ENCODE results near the gene EIF2S3.
A peak's percentile ranks its signal among the peaks of the same experiment; 100 is the strongest.

Gene EIF2S3

DNA sequence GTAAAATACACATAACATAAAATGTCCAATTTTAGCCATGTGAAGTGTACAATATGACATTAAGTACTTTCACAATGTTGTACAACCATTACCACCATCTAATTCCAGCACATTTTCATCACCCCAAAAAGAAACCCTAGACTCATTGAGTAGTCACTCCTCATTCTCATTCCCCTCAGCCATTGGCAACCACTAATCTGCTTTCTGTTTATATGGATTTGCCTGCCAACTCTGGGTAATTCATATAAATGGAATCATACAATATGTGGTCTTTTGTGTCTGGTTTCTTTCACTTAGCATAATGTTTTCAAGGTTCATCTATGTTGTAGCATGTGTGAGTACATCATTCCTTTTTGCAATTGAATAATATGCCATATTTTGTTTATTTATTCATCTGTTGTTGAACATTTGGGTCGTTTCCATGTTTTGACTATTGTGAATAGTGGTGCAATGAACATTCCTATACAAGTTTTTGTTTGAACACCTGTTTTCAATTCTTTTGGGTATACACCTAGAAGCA, 43.0 kb downstream of the EIF2S3 start:
- Histone ChIP-seq H3K4me2 (no peak overlapping the region), H3K27ac (no peak overlapping the region), H3K36me3 (peaks cover 0 to 30% (median 13%) of the 10 kb centered on the region in 11 experiments; a peak in 9 of 22 replicates), H3K9ac (no peak overlapping the region), H3K4me1 (no peaks in the 10 kb centered on the region), H3K27me3 (peaks cover 0 to 4% (median 0%) of the 10 kb centered on the region in 11 experiments; a peak in 1 of 22 replicates), H3K4me3 (no peak overlapping the region), H4K20me1 (no peaks in the 10 kb centered on the region; a peak in 1 of 22 replicates), H3K9me3 (replicated peaks in 1 of 11) (no peaks in the 10 kb centered on the region)
- TF ChIP-seq Cebpa-rat (IDR thresholded peaks at IDR 0.05) = no peak

DNA sequence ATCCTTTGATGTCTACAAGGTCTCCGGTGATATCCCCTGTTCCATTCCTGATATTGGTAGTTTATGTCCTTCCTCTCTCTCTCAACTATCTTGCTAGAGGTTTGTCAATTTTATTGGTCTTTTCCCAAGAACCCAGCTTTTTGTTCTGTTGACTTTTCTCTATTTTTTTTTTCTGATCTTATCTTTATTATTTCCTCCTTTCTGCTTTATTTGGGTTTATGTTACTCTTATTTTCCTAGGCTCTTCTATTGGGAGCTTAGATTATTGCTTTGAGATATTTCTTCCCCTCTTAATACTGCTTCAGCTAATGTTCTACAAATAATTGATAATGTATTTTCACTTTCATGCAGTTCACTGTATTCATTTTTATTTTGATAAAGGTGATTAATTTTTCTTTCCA, 44.2 kb downstream of the EIF2S3 start:
- Histone ChIP-seq H3K9me3 (replicated peaks in 1 of 11) (no peaks in the 10 kb centered on the region), H3K4me2 (no peak overlapping the region), H3K36me3 (peaks cover 0 to 25% (median 11%) of the 10 kb centered on the region in 11 experiments; a peak in 9 of 22 replicates), H3K4me3 (no peak overlapping the region), H3K4me1 (no peaks in the 10 kb centered on the region), H4K20me1 (no peaks in the 10 kb centered on the region; a peak in 1 of 22 replicates), H3K27me3 (peaks cover 0 to 4% (median 0%) of the 10 kb centered on the region in 11 experiments; a peak in 1 of 22 replicates), H3K27ac (no peak overlapping the region), H3K9ac (no peak overlapping the region)
- TF ChIP-seq Cebpa-rat (IDR thresholded peaks at IDR 0.05) = no peak

DNA sequence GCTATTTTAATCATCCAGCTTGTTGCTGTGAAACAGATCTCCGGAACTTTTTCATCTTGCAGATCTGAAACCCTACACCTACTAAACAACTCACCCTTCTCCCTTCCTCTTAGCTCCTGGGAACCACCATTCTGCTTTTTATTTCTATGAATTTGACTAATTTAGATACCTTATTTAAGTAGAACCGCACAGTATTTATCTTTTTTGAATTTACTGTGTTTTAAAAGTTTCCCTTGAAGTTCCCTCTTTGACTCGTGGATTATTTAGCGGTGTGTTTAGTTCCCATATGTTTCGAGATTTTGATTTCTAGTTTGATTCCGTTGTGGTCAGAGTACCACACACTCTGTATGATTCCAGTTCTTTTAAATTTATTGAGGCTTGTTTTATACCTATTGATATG, 44.6 kb downstream of the EIF2S3 start:
- no peak for TF ChIP-seq Cebpa-rat (IDR thresholded peaks at IDR 0.05)

DNA sequence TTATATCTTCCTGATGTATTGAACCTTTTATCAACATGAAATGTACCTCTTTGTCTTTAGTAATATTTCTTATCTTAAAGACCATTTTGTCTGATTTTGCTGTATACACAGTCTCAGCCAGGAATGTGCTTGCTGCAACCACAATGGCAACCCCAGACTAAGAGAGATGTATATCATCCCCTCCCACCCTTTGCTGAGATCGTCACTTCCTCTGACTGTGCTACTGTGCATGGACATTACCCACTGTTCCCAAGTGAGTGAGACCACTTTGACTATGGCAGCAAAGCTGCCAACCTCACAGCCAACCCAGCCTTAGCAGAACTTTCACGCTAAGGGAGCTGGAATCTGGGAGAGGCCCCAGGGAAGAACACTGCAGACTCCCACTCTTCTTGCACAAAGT, 46.0 kb downstream of the EIF2S3 start:
- no peak for TF ChIP-seq Cebpa-rat (IDR thresholded peaks at IDR 0.05)
- H3K9me3 ChIP-seq (replicated peaks in 1 of 11) = no peaks in the 10 kb centered on the region
- H3K27ac ChIP-seq = no peak overlapping the region
- no peaks in the 10 kb centered on the region; a peak in 1 of 22 replicates for H4K20me1 ChIP-seq
- no peak overlapping the region for H3K4me3 ChIP-seq
- no peak overlapping the region for H3K9ac ChIP-seq
- H3K4me2 ChIP-seq = no peak overlapping the region
- peaks cover 0 to 4% (median 0%) of the 10 kb centered on the region in 11 experiments; a peak in 1 of 22 replicates for H3K27me3 ChIP-seq
- no peaks in the 10 kb centered on the region for H3K4me1 ChIP-seq
- peaks cover 0 to 22% (median 10%) of the 10 kb centered on the region in 11 experiments; a peak in 10 of 22 replicates for H3K36me3 ChIP-seq

More for the DNA sequence above, 44.6 kb downstream of the EIF2S3 start:
- no peak overlapping the region for H3K27ac ChIP-seq
- peaks cover 0 to 4% (median 0%) of the 10 kb centered on the region in 11 experiments; a peak in 1 of 22 replicates for H3K27me3 ChIP-seq
- H3K9ac ChIP-seq = no peak overlapping the region
- no peaks in the 10 kb centered on the region for H3K4me1 ChIP-seq
- no peak overlapping the region for H3K4me3 ChIP-seq
- peaks cover 0 to 22% (median 10%) of the 10 kb centered on the region in 11 experiments; a peak in 10 of 22 replicates for H3K36me3 ChIP-seq
- no peaks in the 10 kb centered on the region for H3K9me3 ChIP-seq (replicated peaks in 1 of 11)
- no peaks in the 10 kb centered on the region; a peak in 1 of 22 replicates for H4K20me1 ChIP-seq
- H3K4me2 ChIP-seq = no peak overlapping the region

DNA sequence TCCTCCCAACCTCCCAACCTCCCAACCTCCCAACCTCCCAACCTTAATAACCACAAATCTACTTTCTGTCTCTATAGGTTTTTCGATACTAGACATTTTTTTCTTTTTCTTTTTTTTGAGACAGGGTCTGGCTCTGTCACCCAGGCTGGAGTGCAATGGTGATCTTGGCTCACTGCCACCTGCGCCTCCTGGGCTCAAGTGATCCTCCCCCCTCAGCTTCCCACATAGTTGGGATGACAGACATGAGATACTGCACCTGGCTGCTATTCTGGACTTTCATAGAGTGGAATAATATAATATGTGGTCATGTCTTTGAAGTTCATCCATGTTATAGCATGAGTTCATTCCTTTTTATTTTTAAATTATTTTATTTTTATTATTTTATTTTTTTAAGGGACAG, 55.3 kb downstream of the EIF2S3 start:
- no peak overlapping the region for H3K27ac ChIP-seq
- no peaks in the 10 kb centered on the region for H3K4me1 ChIP-seq
- 0 out of 22 replicates have a peak, but pooled peaks cover 0 to 5% (median 0%) of the 10 kb centered on the region in 11 experiments for H3K36me3 ChIP-seq
- no peaks in the 10 kb centered on the region for H3K9me3 ChIP-seq (replicated peaks in 1 of 11)
- no peak overlapping the region for H3K4me2 ChIP-seq
- no peak overlapping the region for H3K4me3 ChIP-seq
- no peak for TF ChIP-seq Cebpa-rat (IDR thresholded peaks at IDR 0.05)
- H3K9ac ChIP-seq = no peak overlapping the region
- no peaks in the 10 kb centered on the region for H4K20me1 ChIP-seq
- no peaks in the 10 kb centered on the region for H3K27me3 ChIP-seq

DNA sequence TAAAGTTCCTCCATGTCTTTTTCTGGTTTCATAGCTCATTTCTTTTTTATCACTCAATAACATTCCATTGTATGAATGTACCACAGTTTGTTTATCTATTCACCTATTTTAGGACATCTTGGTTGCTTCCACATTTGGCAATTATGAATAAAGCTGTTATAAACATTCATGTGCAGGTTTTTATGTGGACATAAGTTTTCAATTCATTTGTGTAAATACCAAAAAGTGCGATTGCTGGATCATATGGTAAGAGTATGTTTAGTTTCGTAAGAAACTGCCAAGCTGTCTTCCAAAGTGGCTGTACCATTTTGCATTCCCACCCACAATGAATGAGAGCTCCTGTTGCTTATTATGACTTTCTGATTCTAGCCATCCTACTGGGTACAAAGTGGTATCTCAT, 58.4 kb downstream of the EIF2S3 start:
- no peaks in the 10 kb centered on the region for H3K9me3 ChIP-seq (replicated peaks in 1 of 11)
- no peak for TF ChIP-seq Cebpa-rat (IDR thresholded peaks at IDR 0.05)
- H3K4me2 ChIP-seq = no peak overlapping the region
- no peak overlapping the region for H3K9ac ChIP-seq
- no peaks in the 10 kb centered on the region for H3K4me1 ChIP-seq
- H3K36me3 ChIP-seq = 0 out of 22 replicates have a peak, but pooled peaks cover 0 to 5% (median 0%) of the 10 kb centered on the region in 11 experiments
- H3K4me3 ChIP-seq = no peak overlapping the region
- H3K27ac ChIP-seq = no peak overlapping the region
- H3K27me3 ChIP-seq = no peaks in the 10 kb centered on the region
- no peaks in the 10 kb centered on the region for H4K20me1 ChIP-seq

DNA sequence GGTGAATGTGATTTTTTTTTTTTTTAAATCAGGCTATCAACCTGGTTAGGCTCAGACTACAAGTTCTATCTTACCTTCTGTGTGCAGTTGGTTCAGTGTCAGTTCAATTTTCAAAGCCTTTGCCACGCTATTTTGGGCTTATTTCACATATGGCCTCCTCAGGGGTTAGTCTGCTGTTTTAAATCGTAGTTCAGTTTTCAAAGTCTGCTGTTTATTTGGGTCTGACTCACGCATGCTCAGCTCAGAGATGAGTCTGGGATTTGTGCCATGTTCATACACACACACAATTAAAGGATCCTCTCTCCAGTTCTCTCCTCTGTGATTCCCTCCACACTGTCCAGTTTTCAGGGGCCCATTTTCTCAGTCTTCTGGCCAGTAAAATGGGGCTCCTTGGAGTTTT, 62.5 kb downstream of the EIF2S3 start:
- Histone ChIP-seq H3K36me3 (no peaks in the 10 kb centered on the region), H3K9me3 (replicated peaks in 1 of 11) (no peaks in the 10 kb centered on the region), H3K4me2 (no peak overlapping the region), H3K27me3 (no peaks in the 10 kb centered on the region), H3K9ac (0 out of 22 replicates have a peak overlapping the region, but pooled peaks of 1 of the 11 experiments have one; percentile 6), H3K27ac (no peak overlapping the region), H3K4me3 (no peak overlapping the region), H4K20me1 (no peaks in the 10 kb centered on the region), H3K4me1 (no peaks in the 10 kb centered on the region)
- TF ChIP-seq Cebpa-rat (IDR thresholded peaks at IDR 0.05) = no peak

DNA sequence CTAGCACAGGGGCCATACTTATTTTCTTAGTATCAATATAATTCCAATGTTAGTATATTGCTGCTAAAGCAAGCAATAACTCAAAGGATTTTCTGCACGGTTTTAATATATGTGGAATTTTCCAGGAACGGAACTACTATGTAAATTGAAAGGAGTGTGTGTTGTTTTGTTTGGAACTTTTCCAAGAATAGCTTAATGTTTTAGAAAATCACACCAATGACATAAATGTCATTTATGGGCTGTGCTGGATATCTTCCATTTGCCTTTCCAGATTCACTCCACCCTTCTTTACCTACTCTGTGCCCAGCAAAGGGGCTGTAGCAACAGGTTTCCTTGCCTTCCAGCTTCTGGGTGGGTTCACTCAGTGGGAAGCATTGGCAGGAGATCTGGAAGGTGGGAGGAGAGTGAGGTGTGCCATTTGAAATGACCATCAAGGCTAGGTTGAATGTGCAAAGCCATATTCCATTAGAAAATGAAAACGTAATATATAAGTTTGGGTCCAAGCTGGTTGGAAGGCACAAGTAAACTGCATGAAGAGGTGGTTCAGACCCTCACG, 69.6 kb downstream of the EIF2S3 start:
- Histone ChIP-seq H3K27me3 (no peaks in the 10 kb centered on the region), H3K4me3 (no peak overlapping the region), H3K36me3 (no peaks in the 10 kb centered on the region), H3K4me2 (no peak overlapping the region), H3K4me1 (no peaks in the 10 kb centered on the region), H3K9ac (no peak overlapping the region), H4K20me1 (no peaks in the 10 kb centered on the region), H3K27ac (no peak overlapping the region), H3K9me3 (replicated peaks in 1 of 11) (no peaks in the 10 kb centered on the region)
- TF ChIP-seq Cebpa-rat (IDR thresholded peaks at IDR 0.05) = no peak

DNA sequence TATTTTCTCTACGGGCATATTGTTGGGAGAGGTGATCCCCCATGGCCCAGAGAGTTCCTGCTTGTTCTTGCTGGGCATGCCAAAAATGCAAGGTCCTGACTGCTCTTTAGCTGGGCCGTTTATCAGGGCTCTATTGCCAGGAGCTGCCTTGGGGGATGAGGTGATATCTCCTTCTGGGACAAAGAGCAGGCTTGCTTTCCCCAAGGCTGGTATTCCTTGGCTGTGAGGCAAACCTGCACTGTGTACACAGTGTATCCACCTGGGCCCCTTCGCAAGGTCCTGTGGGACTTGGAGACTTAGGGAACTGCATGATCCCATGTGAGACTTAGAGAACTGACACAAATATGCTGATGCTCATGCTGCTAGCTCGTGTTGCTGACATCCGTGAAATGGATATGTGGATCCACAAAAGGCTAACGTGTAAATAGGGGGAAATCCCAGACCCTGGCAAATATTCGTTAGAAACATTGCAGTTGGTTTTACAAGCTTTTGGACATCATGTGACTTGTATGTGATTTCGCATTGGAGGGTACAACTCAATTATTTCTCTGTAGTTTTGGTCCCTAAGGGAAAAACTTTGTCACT, 70.4 kb downstream of the EIF2S3 start:
- Histone ChIP-seq H3K27ac (no peak overlapping the region), H3K4me1 (no peaks in the 10 kb centered on the region), H3K9me3 (replicated peaks in 1 of 11) (no peaks in the 10 kb centered on the region), H3K4me2 (no peak overlapping the region), H4K20me1 (no peaks in the 10 kb centered on the region), H3K4me3 (no peak overlapping the region), H3K9ac (no peak overlapping the region), H3K36me3 (no peaks in the 10 kb centered on the region), H3K27me3 (no peaks in the 10 kb centered on the region)
- TF ChIP-seq Cebpa-rat (IDR thresholded peaks at IDR 0.05) = no peak
